GM18517 (cell line): ENCODE data around the gene KY.

Experiments used
- ATAC-seq: cut with Tn5 transposase; IDR thresholded peaks from one replicate; pipeline ENCODE4 v1.9.1; 2021; ENCODE audit warnings: mild to moderate bottlenecking, moderate library complexity; ENCODE audit not compliant: unreplicated experiment

KY gene

DNA sequence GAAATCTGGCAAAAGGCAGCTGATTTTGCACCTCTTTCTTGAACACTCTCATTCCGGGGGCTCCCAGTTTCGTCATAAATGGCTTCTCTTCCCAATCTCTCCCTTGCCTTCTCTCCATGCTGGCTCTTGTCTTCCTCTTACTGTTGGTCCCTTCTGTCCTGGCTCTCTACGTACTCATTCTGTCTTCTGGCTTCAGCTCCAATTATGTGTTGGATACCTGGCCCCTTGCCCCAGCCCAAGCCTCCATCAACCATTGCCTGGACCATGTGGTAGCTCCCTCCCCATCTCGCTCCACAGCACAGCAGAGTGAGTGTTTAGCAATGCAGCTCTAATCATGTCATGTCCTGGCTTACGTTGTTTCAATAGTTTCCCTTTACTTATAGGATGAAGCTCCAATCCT is 21.7 kb upstream of the KY start:
- no peak for ATAC-seq

- no peak for ATAC-seq
These were observed 17.1 kb upstream of the KY start for GRCh38 chr3:134667956-134668355.

DNA sequence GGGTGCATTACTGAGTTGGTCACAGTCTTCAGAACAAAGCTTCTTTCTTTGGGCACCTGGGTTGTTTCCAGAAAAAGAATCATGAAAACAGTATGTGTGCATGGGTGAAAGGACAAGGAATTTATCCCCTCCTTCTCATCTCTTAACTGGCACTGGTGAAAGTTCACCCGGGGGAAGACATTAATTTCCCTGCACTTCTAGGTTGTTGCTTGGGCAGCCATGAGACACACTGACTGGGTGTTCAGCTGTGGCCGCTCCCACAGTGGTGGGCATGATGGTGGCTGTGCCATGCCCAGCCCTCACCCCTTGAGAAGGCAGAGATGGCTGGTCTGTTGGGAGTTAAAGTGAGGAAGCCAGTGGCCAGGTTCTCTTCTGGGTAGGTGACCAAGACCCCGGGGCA is 16.6 kb upstream of the KY start:
- ATAC-seq, result no peak

DNA sequence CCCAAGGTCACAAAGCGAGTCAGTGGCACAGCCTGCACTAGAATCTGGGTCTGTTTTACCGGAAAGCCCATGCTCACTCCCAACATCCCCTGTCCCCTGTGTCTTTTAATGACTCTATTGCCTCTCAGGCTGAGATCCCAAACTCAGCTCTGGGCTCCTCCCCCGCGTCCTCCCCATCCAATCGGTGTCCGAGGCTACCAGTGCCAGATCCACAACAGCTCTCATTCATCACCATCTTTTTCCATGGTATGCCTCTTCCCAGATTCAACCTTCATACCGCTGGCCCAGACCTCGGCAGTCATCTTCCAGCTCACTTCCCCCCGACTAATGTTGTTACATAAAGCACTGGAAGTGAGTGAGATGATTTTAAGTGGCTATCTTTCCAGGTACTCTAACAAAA is 16.1 kb upstream of the KY start:
- no peak for ATAC-seq

DNA sequence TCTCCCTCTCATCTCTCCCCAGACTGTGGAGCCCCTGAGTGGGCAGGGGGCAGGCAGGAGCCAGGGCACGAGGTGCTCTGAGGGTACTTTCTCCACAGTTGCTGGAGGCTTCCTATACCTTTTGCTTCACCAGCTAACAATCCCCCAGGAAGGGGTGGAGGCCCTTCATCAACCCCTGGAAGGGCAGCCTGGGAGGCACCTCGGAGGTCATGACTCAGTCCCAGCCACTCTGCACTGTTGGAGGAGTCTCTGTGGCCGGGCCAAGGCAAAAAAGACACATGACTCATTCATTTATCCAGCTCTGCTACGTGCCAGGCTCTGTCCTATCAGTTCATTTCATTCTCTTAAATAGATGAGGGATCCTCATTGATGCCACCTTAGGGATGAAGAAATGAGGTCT is 15.6 kb upstream of the KY start:
- no peak for ATAC-seq

- ATAC-seq, result no peak
These were observed 15.2 kb upstream of the KY start for GRCh38 chr3:134666052-134666451.

GRCh38 chr3:134665243-134665642 is 14.4 kb upstream of the KY start:
- ATAC-seq, result no peak

- ATAC-seq, result no peak
These were observed 13.1 kb upstream of the KY start for GRCh38 chr3:134663721-134664456.

DNA sequence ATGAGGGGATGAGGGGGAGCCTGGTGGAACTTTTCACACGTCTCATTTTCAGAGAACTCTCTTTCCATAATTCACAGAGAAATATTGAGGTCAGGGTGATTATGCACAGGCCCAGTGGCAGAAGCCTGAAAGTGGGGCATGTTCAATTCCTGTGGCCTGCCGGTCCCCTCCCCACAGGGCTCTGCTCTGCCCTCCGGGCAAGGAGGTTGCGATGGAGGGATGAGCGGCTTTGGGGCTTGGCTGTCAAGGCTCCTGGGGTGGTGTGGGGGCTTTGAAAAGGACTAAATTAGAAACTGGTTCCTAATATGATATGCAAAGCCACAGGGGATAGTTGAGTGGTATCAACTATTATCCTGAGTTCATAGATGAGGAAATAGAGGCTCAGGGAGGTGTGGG is 9.2 kb upstream of the KY start:
- ATAC-seq, result no peak

DNA sequence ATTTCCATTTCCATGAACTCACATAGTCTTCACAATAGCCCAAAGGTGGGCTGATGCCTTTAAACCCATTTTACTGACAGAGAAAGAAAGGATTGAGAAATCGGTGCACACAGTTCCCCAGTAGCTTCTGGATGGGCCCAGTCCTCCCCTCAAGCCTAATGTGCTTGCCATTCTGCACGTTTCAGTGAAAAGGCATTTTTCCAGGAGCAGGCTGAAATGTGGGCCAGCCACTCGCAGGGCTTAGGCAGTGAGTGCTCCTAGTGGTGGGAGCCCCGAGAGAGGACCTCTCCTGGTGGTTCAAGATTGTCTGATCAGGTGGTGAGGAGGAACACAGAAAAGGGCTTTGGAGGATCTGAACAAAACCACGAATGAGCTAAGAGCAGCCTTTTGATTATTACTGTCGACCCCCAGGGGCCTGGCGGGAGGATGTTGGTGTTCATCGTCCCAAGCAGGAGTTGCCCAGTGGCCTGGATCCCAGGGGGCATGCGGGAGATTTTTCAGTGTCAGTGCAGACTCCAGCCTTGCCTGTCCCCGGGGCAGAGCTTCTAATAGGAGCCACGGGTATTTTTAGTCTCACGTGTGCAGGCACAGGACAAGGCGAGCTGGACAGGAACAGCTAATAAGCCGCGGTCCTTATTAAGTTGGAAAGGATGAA is 8.7 kb upstream of the KY start:
- no peak for ATAC-seq

DNA sequence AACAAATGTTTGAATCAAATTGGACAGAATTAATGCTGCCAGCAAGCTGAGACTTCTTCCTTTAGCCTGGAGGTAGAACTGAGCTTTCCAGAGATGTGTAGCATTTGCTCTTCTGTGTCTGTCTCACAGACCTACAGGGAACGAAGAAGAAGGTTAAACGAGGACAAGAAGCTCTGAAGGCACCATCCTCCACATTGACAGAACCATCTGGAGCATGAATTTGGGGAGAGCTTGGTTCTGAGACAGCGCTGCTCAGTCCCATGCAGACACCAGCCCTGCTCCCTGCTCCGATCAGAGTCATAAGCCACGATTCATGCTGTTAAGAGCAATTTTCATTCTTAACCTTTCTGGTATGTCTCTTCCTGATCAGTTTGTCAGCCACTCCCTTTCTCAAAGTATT is 7.7 kb upstream of the KY start:
- ATAC-seq, result no peak

DNA sequence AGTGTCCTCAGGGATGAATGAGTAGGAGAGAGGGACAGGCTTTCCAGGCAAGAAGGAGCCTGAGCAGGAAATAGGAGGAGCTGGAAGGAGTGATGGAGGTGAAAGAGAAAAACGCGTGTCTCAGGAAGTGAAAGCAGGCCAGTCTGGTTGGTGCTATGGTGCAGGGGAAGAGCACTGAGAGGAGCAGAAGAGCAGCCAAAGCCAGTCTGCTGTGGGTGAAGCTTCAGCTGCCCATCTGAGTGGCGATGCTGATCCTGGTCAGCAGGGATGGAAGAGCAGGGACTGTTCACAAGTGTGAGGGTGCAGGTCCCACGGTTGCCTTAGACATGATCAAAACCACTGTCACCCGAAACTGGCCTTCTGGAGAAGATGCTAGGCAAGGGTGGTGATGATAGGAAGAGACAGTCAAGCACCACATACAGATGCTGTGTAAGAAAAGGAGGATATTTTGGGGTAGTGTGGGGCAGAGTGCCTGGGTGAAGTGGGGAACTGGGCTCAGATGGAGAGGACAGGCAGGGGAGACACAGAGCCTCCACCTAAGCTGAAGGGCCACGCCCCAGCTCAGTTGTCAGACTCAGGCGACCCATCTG is 5.5 kb upstream of the KY start:
- no peak for ATAC-seq

DNA sequence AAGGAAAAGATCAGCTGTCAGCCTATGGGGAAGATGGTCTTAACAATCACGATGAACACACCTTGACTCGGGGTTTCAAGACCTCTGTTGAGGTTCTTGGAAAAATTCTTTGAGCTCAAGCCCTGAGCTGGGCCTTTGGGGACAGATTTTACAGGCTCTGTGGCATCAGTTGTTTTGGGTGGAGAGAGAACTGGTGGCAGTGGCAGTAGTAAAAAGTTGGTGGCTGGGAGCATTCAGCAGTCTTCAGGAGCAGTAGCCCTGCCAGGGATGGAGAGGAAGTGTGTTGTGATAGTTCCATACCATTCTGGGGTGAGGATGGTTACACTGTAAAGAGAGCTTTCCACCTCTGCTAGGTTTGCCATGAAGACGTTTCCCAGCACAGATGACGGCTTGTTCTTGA is 4.9 kb upstream of the KY start:
- ATAC-seq, result no peak

DNA sequence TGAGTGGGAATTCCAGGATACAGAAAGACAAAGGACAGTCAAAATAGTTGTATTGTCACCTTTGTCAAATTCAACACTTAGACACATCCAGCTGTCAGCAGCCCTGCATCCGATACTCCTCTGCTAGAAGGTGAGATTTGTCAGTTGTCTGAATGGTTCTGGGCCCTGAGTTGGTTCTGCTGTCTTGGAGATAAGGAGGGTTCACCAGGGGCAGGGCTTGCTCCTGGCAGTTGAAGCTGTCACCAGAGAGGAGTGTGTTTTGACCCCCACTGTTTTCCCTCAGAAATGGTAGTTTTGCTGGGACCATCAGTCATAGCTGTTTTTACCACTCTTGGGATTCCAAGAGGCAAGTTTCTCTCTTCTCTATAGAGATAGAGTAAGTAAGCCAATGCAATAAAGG is 3.2 kb upstream of the KY start:
- ATAC-seq, result no peak

- no peak for ATAC-seq
These were observed 2.2 kb upstream of the KY start for GRCh38 chr3:134652886-134653630.

GRCh38 chr3:134652409-134652831 is 1.6 kb upstream of the KY start:
- ATAC-seq, result no peak

- ATAC-seq, result no peak
These were observed 672 bp upstream of the KY start for GRCh38 chr3:134651347-134652041.

DNA sequence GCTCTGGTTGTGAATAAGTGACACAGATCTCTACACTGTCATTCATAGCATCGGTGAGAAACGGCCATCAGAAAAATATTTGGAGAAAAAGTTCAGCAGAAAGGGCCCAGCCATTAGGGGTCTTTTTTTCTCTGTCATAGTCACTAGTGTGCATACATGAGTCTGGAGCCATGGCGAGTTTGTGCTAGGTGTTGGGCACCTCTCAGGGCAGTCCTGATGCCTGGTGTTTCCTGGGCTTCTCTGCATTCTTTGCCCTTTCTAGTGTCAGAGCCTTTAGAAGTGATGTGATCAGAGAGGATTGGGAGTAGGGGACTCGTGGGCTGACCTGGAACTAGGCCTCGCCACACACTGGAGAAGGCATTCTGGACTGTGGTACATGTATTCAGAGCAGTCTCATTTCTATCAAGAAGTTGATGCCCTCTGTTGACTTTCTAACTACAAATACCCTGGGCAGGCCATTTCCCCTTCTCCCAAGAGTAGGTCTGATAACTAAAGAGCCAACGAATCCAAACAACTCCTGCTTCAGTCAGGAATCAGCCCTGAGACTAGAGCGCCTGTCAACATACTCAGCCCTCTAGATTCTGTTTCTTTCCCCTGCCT is 1.6 kb downstream of the KY start:
- no peak for ATAC-seq

- no peak for ATAC-seq
These were observed 2.7 kb downstream of the KY start for GRCh38 chr3:134647902-134648760.

GRCh38 chr3:134646086-134646485 is 4.7 kb downstream of the KY start:
- ATAC-seq, result no peak
